Activated T-helper 1 cell treated with Interleukin-2 at 50 U/mL for 16 hours (primary cell): ENCODE results near the gene SCAF4.
"Not testable (repeated sequence)": the region's sequence is repeated elsewhere in the genome, so short reads cannot be mapped to it uniquely, and the experiment has no call there.

ENCODE experiments used
- DNase-seq: peaks from one replicate; pipeline ENCODE4 v3.0.0-alpha.2; 2020; ENCODE audit warnings: low read depth

The SCAF4 gene

DNA sequence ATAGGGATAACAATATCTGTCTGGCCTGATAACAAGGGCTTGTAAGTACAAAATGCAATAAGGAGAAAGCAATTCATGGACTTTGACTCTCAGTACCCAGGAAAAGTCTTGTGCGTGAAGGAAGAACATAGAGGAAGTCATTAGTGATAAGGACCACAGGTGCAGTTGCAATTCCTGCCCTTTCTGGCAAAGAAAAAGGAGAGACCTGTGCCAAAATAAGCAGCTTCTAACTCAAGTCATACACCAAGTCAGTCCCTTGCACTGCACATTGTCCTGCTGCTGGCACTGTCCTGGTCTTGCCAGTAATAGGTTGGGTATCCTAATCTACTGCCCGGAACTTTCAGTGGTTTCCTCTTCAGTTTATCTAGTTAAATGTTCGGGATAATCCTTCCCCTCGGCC is 87.3 kb downstream of the SCAF4 start:
- DNase-seq: no peak

DNA sequence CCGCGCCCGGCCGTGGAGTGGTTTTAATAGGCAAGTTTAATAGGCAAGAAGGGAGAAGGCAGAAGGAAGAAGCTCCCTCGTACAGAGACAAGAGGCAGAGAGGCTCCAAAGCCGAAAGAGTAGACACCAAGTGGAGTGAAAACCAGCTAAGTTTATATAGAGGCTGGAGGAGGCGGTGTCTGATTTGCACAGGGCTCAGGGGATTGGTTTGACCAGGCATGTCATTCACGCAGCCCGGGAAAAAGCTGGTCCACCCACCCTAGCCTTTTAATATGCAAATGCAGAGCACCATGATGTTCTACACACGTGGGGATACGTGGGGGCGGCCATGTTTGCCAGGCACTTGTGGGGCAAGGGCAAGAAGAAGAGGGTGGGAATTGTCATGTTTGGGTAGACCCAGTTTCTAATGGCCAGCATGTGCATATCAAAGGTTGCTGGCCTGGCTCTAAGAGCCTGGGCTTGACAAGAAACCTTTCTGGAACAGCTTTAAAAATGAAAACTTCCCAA is 90.4 kb downstream of the SCAF4 start:
- no peak for DNase-seq

DNA sequence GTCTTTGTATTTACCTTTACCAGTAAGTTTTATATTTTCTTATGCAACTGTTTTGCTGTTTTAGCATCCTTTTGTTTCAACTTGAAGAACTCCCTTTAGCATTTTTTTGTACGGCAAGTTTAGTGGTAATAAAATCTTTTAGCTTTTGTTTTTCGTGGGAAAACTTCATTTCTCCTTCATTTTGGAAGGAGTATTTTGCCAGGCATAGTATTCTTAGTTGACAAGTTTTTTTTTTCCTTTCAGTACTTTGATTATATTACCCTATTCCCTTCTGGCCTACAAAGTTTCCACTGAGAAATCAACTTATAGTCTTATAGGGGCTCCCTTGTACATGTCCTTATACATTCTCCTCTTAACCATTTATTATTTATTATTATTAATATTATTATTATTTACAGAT is 95.0 kb downstream of the SCAF4 start:
- DNase-seq: no peak

DNA sequence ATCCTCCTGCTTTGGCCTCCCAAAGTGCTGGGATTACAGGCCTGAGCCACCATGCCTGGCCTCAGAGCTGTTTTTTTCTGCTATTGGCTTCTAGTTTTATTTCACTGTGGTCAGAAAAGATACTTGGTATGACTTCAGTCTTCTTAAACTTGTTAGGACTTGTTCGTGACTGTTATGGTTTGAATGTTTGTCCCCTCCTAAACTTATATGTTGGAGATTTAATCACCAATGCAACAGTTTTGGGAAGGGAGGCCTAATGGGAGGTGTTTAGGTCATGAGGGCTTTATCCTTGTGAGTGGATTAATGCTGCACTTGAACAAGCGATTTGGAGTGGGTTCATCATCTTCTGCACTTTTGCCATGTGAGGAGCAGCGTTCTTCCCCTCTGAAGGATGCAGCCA is 96.9 kb downstream of the SCAF4 start:
- DNase-seq: no peak

DNA sequence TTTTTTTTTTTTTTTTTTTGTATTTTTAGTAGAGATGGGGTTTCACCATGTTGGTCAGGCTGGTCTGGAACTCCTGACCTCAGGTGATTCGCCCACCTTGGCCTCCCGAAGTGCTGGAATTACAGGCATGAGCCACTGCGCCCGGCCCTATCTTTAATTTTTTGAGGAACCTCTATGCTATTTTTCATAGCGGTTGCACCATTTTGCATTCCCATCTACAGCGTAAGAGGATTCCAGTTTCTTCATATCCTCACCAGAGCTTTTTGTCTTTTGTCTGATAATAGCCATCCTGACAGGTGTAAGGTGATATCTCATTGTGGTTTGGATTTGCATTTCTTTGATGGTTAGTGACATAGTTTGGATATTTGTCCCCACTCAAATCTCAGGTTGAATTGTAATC is 100.0 kb downstream of the SCAF4 start:
- not testable (repeated sequence) for DNase-seq

DNA sequence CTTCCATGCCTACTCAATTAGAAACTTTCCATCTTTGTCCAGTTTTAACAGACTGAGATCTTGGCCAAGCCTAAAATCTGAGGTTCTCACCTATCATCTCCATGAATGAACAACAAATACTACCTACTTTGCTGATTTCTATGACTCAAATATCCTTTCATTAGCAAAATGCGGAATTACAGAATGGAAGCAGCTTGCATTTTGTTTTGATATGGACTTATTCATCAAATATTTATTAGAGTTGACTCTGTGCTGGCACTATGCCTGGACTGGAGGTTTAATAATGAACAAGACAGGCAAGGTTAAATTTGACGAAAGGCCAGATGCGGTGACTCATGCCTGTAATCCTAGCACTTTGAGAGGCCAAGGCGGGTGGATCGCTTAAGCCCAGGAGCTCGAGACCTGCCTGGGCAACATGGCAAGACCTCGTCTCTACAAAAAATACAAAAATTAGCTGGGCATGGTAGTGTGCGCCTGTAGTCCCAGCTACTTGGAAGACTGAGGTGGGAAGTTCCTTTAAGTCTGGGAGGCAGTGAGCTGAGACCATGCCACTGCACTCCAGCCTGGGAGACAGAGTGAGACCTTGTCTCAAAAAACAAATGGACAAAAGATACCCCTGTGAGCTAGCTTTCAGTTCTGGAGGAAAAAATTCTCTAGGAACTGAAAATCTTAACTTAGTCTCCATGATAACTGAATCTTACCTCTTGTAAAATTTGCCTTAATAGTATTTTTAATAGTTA is 101.8 kb downstream of the SCAF4 start:
- DNase-seq: no peak

DNA sequence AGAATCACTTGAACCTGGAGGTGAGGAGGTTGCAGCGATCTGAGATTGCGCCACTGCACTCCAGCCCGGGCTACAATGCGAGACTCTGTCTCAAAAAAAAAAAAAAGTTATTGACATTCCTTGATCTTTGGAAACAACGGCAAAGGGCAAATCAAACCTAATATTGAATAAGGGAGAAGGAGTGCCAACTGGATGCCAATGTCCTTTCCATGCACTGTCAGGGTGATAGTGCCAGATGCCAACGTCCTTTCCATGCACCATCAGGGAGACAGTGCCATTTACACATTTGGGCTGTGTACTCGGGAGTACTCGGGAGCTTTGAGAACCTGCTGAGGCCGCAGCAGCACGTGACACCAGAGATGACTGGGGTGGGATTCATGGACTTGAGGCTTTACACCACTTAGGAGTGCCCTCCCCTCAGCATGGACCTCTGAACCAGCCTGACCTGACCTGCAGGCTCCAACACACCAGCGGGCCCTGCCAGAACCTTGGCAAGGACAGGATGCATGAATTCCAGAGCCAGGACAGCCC is 106.9 kb downstream of the SCAF4 start:
- no peak for DNase-seq

DNA sequence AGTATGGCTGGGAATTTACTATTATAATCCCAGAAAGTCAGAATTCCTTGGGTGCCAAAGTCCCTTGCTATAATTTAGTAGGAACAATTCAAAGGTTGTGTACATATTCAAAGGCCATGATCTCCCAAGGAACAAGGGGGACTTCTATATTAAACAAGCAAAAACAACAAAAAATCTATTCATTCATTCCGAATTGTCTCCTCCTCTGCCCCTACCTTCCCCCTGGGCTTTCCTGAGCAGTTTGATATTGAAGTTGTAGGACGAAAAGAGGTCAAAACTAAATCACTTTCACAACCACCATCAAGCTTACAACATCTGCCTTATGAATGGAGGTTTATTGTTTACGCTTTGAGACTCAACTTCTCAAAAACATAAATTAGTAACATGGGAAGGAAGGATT is 107.7 kb downstream of the SCAF4 start:
- no peak for DNase-seq

DNA sequence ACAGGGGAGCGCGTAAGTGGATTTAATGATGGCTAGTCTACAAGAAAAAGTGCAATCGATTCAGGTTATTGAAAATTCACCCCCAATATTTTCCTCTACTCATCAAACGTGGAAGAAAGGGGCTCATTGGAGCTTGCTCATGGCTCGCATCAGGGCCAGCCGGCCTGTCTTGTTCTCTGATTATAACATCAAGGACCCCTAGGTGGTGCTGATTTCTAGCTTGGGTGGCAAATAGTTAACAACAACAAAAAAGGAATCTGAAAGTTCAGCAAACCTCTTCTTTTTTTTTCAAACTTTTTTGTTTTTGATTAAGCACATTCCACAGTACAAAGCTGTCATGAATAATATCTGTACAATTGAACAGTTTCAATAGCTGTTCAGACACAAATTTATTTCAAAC is 108.3 kb downstream of the SCAF4 start:
- no peak for DNase-seq

DNA sequence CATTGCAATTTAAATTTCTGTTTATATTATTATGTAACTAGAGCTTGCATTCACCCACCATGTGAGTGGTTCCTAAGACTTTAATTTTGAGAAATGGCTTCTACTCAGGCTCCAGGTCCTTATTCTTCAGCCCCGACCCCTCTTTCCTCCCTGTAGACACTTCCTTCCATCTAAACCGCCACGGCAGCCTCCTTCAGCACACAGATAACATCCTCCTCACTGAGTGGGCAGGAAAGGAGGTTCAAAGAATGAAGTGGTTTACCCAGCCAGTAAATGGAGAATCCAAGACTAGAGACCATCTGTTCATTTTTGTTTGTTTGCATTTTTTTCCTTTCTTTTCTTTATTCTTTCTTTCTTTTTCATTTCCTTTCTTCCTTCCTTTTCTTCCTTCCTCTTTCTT is 109.5 kb downstream of the SCAF4 start:
- no peak for DNase-seq
